GM18511 (cell line): ENCODE measurements around the gene CCDC92B.
"Not testable (repeated sequence)": the region's sequence is repeated elsewhere in the genome, so short reads cannot be mapped to it uniquely, and the experiment has no call there.

Experiments
- ATAC-seq: cut with Tn5 transposase; IDR thresholded peaks from one replicate; pipeline ENCODE4 v1.9.1; 2021; ENCODE audit warnings: mild to moderate bottlenecking, moderate library complexity; ENCODE audit not compliant: unreplicated experiment

CCDC92B gene

DNA sequence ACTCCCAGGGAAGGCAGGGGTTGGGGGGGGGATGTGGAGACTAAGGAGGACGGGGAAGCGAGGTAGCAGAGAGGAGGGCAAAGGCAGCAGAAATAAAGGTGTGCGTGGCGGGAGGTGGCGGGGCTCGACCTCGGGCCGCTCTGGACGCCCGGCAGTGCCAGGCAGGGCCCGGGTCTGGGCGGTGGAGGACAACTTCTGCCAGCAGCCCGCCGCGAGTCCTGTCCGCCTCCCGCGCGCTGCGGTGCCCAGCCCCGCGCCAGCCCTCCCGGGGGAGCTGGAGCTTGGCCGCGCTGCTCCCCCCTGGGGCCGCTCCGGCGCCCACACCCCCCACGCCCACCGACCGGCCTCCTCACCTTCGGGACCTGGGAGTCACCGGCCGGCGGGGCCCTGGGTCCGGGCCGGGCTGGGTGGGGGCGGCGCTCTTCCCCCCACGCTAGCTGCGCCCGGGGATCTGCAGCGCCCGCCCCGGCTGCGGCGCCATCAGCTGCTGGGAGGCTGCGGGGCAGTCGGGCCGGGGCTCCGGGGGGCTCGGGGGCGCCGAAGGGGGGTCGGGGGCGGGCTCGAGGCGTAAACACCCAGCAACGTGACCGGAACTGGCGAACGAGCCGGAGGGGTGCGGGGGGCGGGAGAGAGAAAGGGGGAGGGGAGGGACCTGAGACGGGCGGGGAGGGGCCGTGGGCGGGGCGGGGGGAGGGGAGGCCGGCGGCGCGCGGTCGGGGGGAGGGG is at the start of gene CCDC92B:
Gene CCDC92B, minus strand, starts transcription at position 595 of the 726 bp plus-strand sequence. CDS start 14,507 bp downstream, outside the sequence.
- ATAC-seq: no peak

DNA sequence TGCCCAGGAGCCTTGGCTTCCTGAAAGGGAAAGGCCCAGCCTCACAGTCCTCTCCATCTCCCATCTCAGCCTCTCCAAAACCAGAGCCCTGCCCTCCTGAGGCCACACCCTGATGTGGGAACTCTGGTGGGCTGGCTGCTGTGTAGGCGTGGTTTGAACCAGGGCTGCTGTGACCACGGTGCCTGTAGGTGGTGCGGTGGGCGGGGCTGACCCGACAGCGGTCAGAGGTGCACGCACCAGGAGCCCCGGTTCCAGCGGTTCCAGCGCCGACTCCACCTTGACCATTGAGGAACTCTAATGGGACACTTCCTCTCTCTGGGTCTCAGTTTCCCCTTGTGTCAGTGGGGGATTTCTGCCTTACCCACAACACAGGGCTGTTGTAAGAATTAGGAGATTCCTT is 49.2 kb upstream of the CCDC92B start:
- ATAC-seq: no peak

DNA sequence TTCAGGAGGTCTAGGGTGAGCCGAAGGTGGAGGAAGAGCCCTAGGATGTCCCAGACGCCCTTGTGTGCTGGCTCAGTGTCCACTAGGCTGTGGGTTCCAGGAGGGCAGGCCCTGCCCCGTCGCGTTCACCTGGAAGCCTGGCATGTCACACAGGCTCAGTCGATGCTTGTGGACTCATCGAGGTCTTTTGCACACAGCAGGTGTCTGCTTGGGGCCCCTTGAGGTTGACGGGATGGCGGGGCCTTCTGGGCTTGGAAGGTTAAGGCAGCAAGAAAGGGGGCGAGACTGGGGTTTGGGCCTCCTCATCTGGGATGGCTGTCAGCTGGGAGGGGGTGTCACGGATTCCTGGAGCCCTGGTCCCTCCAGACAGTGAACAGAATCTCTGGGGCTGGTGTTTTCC is 48.7 kb upstream of the CCDC92B start:
- no peak for ATAC-seq

DNA sequence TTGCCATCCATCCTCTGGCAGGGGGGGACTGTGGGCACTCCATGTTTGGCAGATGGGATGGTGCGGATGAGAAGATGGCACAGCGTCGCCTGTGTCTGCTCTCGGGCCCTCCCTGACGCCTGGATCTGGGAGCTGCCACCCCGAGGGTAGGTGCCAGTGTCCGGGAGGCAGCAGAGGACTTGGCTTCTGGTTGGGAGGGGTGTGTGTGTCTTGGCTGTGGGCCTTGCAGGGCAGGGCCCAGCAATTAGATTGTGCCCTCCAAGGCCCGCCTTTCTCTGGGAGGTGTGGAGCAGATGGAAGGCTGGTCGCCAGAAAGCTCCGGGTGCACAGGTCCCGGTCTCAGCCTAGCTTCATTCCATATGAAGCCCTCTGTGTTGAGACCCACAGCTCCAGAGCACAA is 48.2 kb upstream of the CCDC92B start:
- no peak for ATAC-seq

DNA sequence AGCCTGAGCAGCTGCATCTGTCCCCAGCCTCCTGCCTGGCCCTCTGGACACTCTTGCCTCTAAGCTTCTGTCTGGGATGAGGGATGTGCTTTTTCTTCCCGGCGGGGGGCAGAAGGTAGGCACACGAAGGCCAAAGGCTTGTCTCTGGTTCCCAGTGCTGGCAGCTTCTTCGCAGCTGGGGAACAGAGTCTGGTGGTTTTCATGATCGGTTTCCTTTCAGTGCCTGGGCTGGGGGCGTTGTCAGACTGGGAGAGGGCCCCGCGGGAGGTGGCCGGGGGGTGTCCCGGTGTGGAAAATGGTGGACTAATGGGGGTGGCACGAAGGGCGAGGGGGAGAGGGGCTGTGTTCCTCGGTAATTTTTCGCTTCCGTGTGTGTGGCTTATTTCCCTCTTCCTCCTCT is 47.8 kb upstream of the CCDC92B start:
- no peak for ATAC-seq

DNA sequence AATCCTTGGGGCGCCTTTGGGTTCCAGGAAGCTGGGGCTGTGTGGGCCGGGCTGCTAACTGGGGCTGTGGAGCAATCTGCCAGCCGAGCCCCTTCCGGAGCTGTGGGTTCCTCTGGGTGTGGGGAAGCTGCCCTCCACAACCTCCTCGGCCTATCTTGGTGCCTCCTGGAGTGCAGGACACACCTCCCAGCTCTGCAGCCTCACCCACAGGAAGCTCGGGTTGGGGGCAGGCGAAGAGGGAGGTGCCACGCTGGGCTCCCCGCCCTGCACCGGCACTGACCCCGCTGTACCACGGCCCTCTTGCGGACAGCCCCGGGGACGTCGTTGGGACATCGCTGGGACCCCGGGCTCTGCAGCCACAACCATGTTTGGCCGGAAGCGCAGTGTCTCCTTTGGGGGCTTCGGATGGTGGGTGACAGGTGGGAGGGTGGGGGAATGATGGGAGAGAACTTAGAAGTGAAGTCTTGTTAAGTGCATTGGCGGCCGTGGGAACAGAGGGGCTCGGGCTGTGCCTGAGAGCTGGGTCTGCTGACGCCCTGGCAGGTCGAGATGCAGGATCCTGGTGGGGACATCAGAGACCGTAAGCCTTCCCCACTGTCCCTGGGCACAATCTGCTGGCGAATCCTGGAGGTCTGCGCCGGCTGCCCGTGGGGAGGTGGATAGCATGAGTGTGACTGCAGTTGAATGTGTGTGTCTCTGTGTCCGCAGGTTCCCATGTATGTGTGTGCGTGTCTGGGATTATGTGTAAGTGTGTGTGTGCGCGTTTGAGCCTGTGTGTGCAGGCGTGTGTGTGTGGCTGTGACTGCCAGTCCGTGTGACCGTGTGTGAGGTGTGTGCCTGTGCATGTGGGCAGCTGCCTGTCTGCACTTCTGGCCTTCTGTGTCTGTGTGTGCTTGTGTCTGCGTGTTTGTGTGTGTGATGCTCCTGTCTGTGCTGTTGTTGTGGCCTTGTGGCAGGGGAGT is 47.0 kb upstream of the CCDC92B start, which contains the start of gene RAP1GAP2:
Gene RAP1GAP2, plus strand, starts transcription at position 275 of the 962 bp plus-strand sequence. Its CDS starts 90 bp downstream, at position 365.
- no peak for ATAC-seq

DNA sequence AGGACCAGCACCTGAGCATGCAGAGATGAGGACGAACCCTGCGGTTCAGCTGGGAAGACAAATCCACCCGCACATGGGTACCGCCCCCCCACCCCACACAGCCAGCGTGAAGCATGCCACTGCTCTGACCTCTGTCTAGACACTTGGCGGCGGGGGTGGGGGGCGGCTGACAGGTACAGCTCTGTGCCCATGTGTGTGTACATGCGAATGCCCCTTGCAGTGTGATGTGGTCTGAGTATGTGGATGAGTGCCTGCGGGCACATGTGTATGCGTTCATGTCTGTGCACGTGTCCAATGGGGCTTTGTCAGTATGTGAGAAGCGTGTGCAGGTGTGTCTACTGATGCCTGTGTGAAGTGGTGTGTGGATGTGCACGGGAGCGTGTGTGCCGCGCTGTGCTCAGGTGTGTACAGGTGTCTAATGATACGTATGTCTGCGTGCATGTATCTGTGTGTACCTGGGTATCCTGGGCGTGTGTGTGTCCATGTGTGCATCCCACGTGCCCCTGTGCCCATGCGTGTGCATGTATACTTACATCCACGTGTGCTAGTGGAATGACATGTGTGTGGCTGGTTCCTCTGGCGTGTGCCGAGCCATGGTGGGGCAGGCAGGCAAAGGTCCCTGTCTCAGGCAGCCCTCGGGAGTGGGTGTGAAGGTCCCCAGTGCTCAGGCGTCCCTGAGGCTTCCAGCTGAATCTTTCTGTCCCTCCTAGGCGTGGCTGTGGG is 46.1 kb upstream of the CCDC92B start:
- no peak for ATAC-seq

DNA sequence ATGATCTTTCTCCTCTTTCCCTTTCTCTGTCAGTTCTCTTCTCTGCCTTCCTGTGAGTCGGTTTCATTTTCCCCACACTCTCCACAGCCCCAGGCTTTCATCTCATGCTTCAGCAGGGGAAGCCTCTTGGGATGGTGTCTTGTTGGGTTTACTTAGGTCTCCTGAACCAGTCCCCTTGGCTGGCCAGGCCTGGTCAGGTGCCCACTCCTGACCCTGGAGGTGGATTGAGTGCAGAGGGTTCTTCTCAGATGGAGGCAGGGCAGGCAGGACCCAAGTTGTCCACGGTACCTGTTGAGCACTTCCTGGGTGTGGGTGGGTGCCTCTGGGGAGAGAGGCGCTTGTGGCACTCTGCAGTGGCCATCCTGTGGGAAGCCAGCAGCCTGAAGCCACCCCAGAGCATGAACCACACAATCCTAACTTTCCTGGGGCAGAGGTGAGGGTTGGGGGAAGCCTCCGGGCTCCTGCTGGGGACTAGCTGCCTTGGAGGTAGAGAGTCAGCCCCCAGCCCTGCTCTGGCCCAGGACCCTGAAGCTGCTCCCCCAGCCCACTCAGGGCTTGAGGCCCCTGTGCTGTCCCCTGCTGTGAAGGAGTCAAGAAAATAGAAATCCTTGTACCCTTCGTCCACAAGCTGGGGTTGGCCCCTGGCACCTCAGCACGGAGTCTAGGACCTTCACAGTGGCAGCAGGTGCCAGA is 44.8 kb upstream of the CCDC92B start:
- no peak for ATAC-seq

DNA sequence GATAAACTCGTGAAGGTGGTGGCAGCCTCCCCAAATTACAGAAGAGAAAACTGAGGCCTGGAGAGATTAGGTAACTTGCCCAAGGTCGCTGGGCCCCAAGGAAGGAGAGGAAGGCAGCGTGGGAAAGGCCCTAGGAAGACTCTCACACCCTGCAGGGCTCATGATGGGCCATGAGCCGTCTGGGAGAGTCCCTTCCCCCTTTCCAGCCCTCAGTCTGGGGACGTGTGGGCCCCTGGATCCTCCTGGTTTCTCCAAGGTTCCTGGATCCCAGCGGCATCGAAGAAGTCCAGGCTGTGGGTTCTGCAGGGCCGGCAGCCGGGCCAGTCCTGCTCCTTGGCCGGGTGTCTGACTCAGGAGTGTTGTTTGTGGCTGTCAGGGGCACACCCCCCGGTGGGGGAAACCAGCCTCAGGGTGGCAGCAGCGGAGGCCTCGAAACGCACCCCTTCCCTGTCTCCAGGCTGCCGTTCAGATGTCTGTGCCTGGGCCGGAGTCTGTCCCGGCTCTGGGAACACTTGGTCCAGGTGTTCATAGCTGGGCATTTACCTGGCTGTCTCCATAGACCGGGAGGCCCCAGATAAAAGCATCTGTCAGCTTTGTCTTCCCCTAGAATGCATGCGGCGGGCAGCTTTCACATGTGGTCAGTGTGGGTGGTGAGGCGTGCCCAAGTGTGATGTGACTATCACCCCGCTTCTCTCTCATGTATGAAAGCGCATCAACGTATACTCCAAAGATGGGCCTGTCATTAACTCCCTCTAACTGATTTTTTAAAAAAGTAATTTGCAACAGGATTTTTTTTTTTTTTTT is 43.1 kb upstream of the CCDC92B start:
- ATAC-seq: no peak

DNA sequence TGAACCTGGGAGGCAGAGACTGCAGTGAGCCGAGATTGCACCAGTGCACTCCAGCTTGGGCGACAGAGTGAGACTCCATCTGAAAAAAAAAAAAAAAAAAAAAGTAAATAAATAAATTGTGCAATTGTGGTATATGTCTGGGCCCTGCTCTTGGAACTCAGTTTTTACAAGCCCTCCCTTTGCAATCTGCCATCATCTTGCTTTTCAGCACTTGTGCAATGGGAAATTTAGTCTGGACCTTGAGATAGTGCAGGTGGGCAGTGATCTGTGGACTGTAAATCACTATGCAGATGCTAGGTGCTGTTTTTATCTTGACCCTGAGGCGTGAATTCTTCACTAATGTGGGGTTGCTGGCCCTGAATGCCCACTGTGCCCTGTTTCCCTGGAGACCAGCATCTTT is 40.2 kb upstream of the CCDC92B start:
- no peak for ATAC-seq

DNA sequence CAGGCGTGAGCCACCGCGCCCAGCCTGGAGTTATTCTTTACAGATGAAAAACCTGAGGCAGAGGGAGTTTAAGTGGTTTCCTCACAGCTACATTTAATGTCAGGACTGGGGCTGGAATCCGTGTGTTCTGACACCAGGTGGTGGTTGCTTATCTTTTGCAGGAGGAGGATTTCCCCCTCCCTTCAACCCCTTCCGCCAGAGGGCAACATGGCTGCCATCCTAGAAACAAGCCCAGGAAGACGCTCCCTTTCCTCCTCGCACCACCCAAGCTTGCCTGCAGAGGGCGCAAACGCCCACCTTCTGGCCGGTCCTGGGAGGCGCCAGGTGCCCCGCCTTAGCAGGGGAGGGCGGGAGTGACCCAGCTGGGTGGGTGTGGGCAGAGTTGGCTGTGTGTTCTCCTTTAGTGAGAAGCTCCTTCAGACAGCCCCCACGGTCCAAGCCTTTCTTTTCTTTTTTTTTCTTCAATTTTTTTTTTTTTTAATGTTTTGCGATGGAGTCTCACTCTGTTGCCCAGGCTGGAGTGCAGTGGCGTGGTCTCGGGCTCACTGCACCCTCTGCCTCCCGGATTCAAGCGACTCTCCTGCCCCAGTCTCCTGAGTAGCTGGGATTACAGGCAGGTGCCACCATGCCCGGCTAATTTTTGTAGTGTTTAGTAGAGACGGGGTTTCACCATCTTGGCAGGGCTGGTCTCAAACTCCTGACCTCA is 36.9 kb upstream of the CCDC92B start:
- ATAC-seq: no peak

DNA sequence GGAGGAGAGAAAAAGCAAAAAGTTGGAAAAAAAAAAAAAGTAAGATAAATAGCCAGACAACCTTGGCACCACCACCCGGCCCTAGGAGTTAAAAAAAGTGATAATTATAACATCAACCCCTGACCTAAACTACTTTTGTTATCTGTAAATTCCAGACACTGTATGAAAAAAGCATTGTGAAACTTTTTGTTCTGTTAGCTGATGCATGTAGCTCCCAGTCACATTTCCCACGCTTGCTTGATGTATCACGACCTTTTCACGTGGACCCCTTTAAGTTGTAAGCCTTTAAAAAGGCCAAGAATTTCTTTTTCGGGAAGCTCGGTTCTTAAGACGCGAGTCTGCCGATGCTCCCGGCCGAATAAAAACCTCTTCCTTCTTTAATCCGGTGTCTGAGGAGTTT is 35.9 kb upstream of the CCDC92B start:
- ATAC-seq: not testable (repeated sequence)

DNA sequence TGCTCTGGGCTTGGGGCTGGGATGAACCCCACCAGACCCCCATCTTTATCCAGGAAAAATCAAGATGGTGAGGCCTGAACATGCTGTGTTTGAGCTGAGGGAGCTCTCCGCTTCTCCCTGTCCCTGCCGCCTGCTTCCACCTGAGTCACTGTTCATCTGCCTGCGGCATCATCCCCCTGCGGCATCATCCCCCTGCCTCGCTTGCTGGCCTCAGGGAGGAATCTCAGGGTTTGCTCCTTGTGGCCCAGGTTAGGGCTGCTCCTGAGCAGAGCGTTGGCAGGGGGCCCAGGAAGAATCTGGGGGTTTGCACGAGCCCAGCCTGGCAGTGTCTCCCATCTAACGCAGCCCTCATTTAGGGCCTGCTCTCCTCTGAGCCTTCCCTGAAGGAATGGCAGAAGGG is 35.4 kb upstream of the CCDC92B start:
- ATAC-seq: no peak

DNA sequence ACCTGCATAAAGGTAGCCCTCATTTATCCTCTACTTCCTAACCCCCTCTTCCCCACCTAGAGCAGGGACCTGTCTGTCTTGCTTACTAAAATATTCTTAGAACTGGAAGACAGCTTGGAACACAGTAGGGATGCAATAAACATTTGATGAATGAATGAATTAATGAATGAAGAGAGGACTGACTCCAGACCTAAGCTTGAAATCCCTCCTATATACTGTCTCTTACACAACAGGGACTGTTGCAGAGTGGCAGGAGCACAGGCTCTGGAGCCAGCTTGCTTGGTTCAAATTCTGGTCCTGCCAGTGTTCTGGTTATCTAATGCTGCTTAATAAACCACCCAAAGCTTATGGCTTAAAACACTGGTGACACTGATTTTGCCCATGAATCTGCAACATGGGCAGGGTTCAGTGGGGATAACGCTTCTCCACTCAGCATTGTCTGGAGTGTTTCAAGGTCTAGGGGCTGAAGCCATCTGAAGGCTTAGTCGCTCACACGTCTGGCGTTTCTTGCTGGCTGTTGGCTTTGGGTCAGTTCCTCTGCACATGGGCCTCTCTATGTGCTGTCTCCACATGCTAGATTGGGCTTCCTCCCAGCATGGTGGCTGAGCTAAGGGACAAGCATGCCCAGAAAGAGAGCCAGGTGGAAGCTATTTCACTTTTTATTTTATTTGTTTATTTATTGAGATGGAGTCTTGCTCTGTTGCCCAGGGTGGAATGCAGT is 34.0 kb upstream of the CCDC92B start:
- no peak for ATAC-seq

DNA sequence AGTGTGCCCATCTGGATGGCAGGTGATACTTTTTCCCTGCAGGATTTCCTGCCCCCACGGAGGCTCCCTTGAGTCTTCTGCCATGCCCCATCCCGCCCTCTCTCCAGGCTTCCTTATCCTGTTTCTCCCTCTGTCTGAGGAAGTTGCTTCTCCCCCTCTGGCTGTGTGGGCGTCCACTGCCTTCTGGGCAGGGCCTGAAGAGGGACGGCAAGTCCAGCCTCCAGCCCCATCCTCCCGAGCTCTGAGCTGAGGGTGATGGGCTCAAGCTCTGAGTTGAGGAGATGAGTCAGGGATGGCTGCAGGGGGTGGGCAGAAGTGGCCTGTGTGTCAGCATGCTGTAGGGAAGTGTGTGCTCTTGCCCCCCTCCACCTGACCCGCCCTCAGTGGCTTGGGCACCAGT is 32.6 kb upstream of the CCDC92B start:
- no peak for ATAC-seq

DNA sequence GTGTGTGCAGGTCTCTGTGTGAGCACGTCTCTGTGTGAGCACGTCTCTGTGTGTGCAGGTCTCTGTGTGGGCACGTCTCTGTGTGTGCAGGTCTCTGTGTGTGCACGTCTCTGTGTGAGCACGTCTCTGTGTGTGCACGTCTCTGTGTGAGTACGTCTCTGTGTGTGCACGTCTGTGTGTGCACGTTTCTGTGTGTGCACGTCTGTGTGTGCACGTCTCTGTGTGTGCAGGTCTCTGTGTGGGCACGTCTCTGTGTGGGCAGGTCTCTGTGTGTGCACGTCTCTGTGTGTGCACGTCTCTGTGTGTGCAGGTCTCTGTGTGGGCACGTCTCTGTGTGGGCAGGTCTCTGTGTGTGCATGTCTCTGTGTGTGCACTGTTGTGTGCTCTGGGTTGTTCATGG is 32.1 kb upstream of the CCDC92B start:
- ATAC-seq: not testable (repeated sequence)

DNA sequence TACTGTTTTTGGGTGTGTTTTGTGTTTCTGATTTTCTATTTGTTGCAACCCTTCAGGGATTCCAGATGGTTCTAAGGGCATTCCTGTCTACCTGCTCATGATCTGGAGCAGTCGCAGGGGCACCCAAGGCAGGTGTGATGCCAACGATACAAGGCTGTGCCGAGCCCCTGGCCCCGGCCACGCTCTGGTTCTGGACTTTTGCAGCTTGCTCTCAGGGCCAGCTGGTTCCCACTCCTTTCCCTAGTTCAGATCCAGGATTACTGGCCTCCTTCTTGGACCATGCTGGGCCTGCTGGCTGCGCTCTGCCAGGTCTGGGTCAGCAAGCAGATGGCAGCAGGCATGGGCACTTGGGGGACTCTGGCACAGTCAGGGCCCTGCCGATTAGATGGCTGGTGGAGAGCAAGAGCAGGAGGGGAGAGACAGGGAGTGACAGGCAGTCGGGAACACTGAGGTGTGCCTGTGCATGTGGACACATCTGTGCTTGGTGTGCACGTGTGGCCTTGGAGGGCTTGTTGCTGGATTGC is 31.5 kb upstream of the CCDC92B start:
- no peak for ATAC-seq

DNA sequence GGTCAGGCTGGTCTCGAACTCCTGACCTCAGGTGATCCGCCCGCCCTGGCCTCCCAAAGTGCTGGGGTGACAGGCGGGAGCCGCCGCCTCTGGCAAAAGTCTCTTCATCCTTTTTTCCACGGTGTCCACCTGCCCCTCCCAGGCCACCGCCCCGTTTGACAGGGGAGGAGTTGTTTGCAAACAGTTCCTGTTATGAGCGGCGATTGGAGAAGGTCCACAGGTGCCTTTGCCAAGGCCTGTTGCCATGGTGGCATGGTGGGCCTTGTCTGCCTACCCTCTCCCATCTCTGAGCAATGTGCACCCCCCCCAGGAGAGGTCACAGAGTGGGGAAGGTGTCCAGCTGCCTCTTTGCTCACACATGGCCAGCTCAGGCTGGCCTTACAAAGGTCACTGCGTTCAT is 30.8 kb upstream of the CCDC92B start:
- ATAC-seq: no peak
